ENCODE measurements around the gene PDGFRB. TPM values are rescaled to one million over a fixed set of nuclear protein-coding genes. Genes with fewer than 3 reads are reported as not detected.

PDGFRB gene
- total RNA-seq, 1 experiment from 2014 or later = 0.34 TPM

GRCh38 chr5:150109921-150110320, 45.7 kb downstream of the PDGFRB start:
- Histone ChIP-seq H2AFZ (ENCODE audit: low read depth, low read length, poor library complexity, severe bottlenecking) (no peak overlapping the region), H3K27me3 (ENCODE audit: insufficient read depth, low read length) (no peaks in the 10 kb centered on the region), H3K4me3 (replicated peaks in 1 of 2; ENCODE audit: low read depth in 1 of 2, low read length in 2 of 2) (no peak overlapping the region), H3K4me1 (ENCODE audit: control insufficient read depth in 1 of 2, insufficient read depth in 2 of 2, low read length in 2 of 2) (peaks cover 0 to 23% of the 10 kb centered on the region in 2 experiments; a peak in 2 of 4 replicates), H3K27ac (ENCODE audit: low read depth, low read length) (no peak overlapping the region), H3K36me3 (ENCODE audit: control insufficient read depth in 1 of 2, insufficient read depth in 2 of 2, low read length in 2 of 2) (no peaks in the 10 kb centered on the region), H3K9me3 (ENCODE audit: control insufficient read depth in 1 of 2, insufficient read depth in 1 of 2, low read depth in 1 of 2, low read length in 2 of 2) (no peaks in the 10 kb centered on the region), H3K9me2 (ENCODE audit: insufficient read depth) (no peaks in the 10 kb centered on the region), H3K79me2 (ENCODE audit: insufficient read depth, low read length) (no peaks in the 10 kb centered on the region), H3K9ac (ENCODE audit: low read length) (no peak overlapping the region), H4K20me1 (ENCODE audit: insufficient read depth) (no peaks in the 10 kb centered on the region), H3K4me2 (ENCODE audit: low read length) (no peak overlapping the region)
- ATAC-seq (peak; percentile 64), DNase-seq (ENCODE audit: low read depth, low spot score) (peak; percentile 40)
- ChIA-PET POLR2A (no interaction called here), RAD21 (ENCODE audit: low non-redundant PET in 1 of 2, low total read pairs in 2 of 2, uncharacterized antibody in 2 of 2, unreplicated experiment in 2 of 2) (no interaction called here), CTCF (interaction anchor here (1.1 kb wide), 1 partner anchor 12 kb away, joined by 3 read pairs; no protein-coding TSS in a partner anchor)
- no TSS peak for BruUV-seq (replicated peaks)
- intact Hi-C loops (cut with micrococcal nuclease) = no loop called here
- peak; percentile 74 for TF ChIP-seq MAX (IDR thresholded peaks at IDR 0.05)
- TF ChIP-seq CEBPB (IDR thresholded peaks at IDR 0.05; ENCODE audit: low read depth) = no peak
- TF ChIP-seq ZBTB33 (IDR thresholded peaks at IDR 0.05; ENCODE audit: extremely low read depth, insufficient replicate concordance, low read length) = no peak
- peak; percentile 62 for TF ChIP-seq FOSL1 (IDR thresholded peaks at IDR 0.05; ENCODE audit: low read depth)
- no peak for TF ChIP-seq REST (IDR thresholded peaks at IDR 0.05; ENCODE audit: low read depth)
- TF ChIP-seq YY1 (IDR thresholded peaks at IDR 0.05; ENCODE audit: extremely low read depth, insufficient replicate concordance, low read depth, low read length) = no peak
- TF ChIP-seq POLR2A (IDR thresholded peaks at IDR 0.05; ENCODE audit: borderline replicate concordance, extremely low read depth, insufficient read depth, insufficient read length) = no peak
- no peak for TF ChIP-seq ATF3 (IDR thresholded peaks at IDR 0.05)
- peak; percentile 44 for TF ChIP-seq JUND (IDR thresholded peaks at IDR 0.05)
- no peak for TF ChIP-seq ZNF274 (IDR thresholded peaks at IDR 0.05; ENCODE audit: low read depth, low read length)
- no peak for TF ChIP-seq TCF7L2 (IDR thresholded peaks at IDR 0.05; ENCODE audit: borderline replicate concordance, extremely low read depth, insufficient read depth, insufficient read length)
- no peak for TF ChIP-seq POLR2AphosphoS5 (IDR thresholded peaks at IDR 0.05; ENCODE audit: low read depth, low read length)
- TF ChIP-seq CBX3 (IDR thresholded peaks at IDR 0.05; ENCODE audit: low read depth) = peak; percentile 67; the same call in 1 of the 2 replicates
- no peak for TF ChIP-seq CTCF (IDR thresholded peaks at IDR 0.05 in 2 of 3, conservative IDR thresholded peaks at IDR 0.05 in 1 of 3; ENCODE audit: borderline replicate concordance in 1 of 3, insufficient read depth in 1 of 3, low read depth in 2 of 3, low read length in 2 of 3)
- no peak for TF ChIP-seq SP1 (IDR thresholded peaks at IDR 0.05; ENCODE audit: low read depth)
- TF ChIP-seq ZFX (IDR thresholded peaks at IDR 0.05) = no peak
- TF ChIP-seq SRF (IDR thresholded peaks at IDR 0.05; ENCODE audit: low read depth) = no peak
- no peak for TF ChIP-seq ELF1 (IDR thresholded peaks at IDR 0.05; ENCODE audit: borderline replicate concordance, low read depth)
- no peak for TF ChIP-seq RAD21 (IDR thresholded peaks at IDR 0.05; ENCODE audit: low read depth)
- TF ChIP-seq EZH2 (IDR thresholded peaks at IDR 0.05) = no peak
- no peak for TF ChIP-seq EZH2phosphoT487 (IDR thresholded peaks at IDR 0.05; ENCODE audit: borderline replicate concordance)
- no peak for TF ChIP-seq SIN3A (IDR thresholded peaks at IDR 0.05; ENCODE audit: low read depth)

All from HCT116 (cell line).